ENCODE results near the gene ATP13A4.

ATP13A4 gene

GRCh38 chr3:193396451-193397244 lies 158.0 kb downstream of the ATP13A4 start:
- no peak for DNase-seq (ENCODE audit: low read depth in 2 of 2)

GRCh38 chr3:193391902-193392301 lies 162.8 kb downstream of the ATP13A4 start:
- no peak for DNase-seq (ENCODE audit: low read depth in 2 of 2)

GRCh38 chr3:193389335-193389734 lies 165.4 kb downstream of the ATP13A4 start:
- DNase-seq (ENCODE audit: low read depth in 2 of 2), result no peak

- no peak for DNase-seq (ENCODE audit: low read depth in 2 of 2)
Measured at GRCh38 chr3:193388361-193388760, 166.3 kb downstream of the ATP13A4 start.

GRCh38 chr3:193387596-193387995 lies 167.1 kb downstream of the ATP13A4 start:
- no peak for DNase-seq (ENCODE audit: low read depth in 2 of 2)

GRCh38 chr3:193378706-193379105 lies 176.0 kb downstream of the ATP13A4 start, which contains the start of gene ATP13A5:
Gene ATP13A5, minus strand, starts transcription at chr3:193378753. Its CDS starts 28 bp downstream, at chr3:193378725.
- DNase-seq (ENCODE audit: low read depth in 2 of 2), result no peak

GRCh38 chr3:193377591-193377990 lies 177.1 kb downstream of the ATP13A4 start:
- no peak for DNase-seq (ENCODE audit: low read depth in 2 of 2)

GRCh38 chr3:193375614-193376013 lies 179.1 kb downstream of the ATP13A4 start:
- DNase-seq (ENCODE audit: low read depth in 2 of 2), result no peak

- DNase-seq (ENCODE audit: low read depth in 2 of 2), result no peak
Measured at GRCh38 chr3:193372783-193373182, 181.9 kb downstream of the ATP13A4 start.

GRCh38 chr3:193367868-193368267 lies 186.8 kb downstream of the ATP13A4 start:
- DNase-seq (ENCODE audit: low read depth in 2 of 2), result no peak

- DNase-seq (ENCODE audit: low read depth in 2 of 2), result no peak
Measured at GRCh38 chr3:193357291-193357690, 197.4 kb downstream of the ATP13A4 start.

GRCh38 chr3:193354423-193354822 lies 200.3 kb downstream of the ATP13A4 start:
- DNase-seq (ENCODE audit: low read depth in 2 of 2), result no peak
